ENCODE measurements around the gene CALHM3. TPM values are rescaled to one million over a fixed set of nuclear protein-coding genes. Genes with fewer than 3 reads are reported as not detected.
A peak's percentile ranks its signal among the peaks of the same experiment; 100 is the strongest.

Gene CALHM3
- total and polyA plus RNA-seq, 2 experiments from 2014 or later: 0.14 to 0.19 TPM

DNA sequence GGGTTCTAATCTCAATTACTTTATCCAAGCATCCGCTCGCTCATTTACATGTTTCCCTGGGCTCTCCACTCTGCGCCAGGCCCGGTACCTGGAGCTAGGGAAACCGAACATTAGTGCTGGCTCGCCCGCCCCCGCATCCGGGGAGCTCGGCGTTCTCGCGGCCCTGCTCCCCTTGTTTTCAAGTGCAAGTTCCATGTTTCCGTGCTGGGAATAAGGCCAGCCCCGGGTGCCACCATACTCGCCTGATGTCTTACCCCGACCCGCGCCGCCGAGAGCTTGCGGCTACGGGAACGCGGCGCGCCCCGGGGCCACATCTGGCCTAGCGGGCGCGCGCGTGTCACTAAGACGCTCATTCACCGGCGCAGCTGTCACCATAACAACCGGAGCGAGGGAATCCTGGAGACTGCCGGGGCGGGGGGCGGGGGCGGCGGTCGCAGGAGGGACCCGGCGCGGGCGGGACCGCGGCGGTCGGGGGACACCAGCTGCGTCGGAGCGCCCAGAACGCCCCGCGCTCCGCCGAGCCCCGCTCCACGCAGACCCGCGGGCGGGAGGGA lies 14.4 kb upstream of the CALHM3 start, which contains the start of gene NEURL1:
Gene NEURL1 (plus strand): TSS at position 344 of the 554 bp plus-strand sequence. CDS start 683 bp downstream, outside the sequence.
- peaks cover 58% of the 10 kb centered on the region for H3K27me3 ChIP-seq (ENCODE audit: insufficient read depth)
- no peak within 1 kb of the TSS for H3K27ac ChIP-seq (ENCODE audit: low read depth)
- H3K79me2 ChIP-seq (replicated peaks; ENCODE audit: insufficient read depth): no peaks in the 10 kb centered on the region
- no peaks in the 10 kb centered on the region for H4K20me1 ChIP-seq (replicated peaks; ENCODE audit: insufficient read depth)
- DNase-seq (ENCODE audit: low spot score) (peak; percentile 90), ATAC-seq (peak; percentile 50)
- no peaks in the 10 kb centered on the region for H3K36me3 Mint-ChIP-seq (ENCODE audit: low read depth)
- no peak within 1 kb of the TSS for H3K27ac Mint-ChIP-seq
- peaks cover 5% of the 10 kb centered on the region; the same call in 1 of the 2 replicates for H3F3A ChIP-seq (replicated peaks; ENCODE audit: low read depth)
- peak within 1 kb of the TSS; percentile 79 for H3K4me3 ChIP-seq
- H3K4me1 ChIP-seq (ENCODE audit: insufficient read depth): no peaks in the 10 kb centered on the region; the same call in 1 of the 2 replicates
- no peaks in the 10 kb centered on the region for H3K36me3 ChIP-seq (ENCODE audit: insufficient read depth)
- H3K9me3 Mint-ChIP-seq: no peaks in the 10 kb centered on the region; the same call in 2 of the 3 replicates
- TF ChIP-seq, protein P1, sequence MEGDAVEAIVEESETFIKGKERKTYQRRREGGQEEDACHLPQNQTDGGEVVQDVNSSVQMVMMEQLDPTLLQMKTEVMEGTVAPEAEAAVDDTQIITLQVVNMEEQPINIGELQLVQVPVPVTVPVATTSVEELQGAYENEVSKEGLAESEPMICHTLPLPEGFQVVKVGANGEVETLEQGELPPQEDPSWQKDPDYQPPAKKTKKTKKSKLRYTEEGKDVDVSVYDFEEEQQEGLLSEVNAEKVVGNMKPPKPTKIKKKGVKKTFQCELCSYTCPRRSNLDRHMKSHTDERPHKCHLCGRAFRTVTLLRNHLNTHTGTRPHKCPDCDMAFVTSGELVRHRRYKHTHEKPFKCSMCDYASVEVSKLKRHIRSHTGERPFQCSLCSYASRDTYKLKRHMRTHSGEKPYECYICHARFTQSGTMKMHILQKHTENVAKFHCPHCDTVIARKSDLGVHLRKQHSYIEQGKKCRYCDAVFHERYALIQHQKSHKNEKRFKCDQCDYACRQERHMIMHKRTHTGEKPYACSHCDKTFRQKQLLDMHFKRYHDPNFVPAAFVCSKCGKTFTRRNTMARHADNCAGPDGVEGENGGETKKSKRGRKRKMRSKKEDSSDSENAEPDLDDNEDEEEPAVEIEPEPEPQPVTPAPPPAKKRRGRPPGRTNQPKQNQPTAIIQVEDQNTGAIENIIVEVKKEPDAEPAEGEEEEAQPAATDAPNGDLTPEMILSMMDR (conservative IDR thresholded peaks at IDR 0.05; ENCODE audit: low read depth in 2 of 2): no peak
- TF ChIP-seq STAT1 (IDR thresholded peaks at IDR 0.05; ENCODE audit: unreplicated experiment) (no peak), EZH2phosphoT487 (IDR thresholded peaks at IDR 0.05; ENCODE audit: unreplicated experiment) (no peak), ZNF114 (CRISPR knock-in tag; IDR thresholded peaks at IDR 0.05) (no peak), JUNB (IDR thresholded peaks at IDR 0.05; ENCODE audit: unreplicated experiment) (no peak), EZH2 (IDR thresholded peaks at IDR 0.05; ENCODE audit: low read depth, unreplicated experiment) (no peak), POLR2AphosphoS5 (IDR thresholded peaks at IDR 0.05; ENCODE audit: low read depth) (no peak), REST (IDR thresholded peaks at IDR 0.05; ENCODE audit: unreplicated experiment) (no peak)
- TF ChIP-seq, protein P2, sequence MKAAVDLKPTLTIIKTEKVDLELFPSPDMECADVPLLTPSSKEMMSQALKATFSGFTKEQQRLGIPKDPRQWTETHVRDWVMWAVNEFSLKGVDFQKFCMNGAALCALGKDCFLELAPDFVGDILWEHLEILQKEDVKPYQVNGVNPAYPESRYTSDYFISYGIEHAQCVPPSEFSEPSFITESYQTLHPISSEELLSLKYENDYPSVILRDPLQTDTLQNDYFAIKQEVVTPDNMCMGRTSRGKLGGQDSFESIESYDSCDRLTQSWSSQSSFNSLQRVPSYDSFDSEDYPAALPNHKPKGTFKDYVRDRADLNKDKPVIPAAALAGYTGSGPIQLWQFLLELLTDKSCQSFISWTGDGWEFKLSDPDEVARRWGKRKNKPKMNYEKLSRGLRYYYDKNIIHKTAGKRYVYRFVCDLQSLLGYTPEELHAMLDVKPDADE (IDR thresholded peaks at IDR 0.05): no peak
- TF ChIP-seq, protein P3, sequence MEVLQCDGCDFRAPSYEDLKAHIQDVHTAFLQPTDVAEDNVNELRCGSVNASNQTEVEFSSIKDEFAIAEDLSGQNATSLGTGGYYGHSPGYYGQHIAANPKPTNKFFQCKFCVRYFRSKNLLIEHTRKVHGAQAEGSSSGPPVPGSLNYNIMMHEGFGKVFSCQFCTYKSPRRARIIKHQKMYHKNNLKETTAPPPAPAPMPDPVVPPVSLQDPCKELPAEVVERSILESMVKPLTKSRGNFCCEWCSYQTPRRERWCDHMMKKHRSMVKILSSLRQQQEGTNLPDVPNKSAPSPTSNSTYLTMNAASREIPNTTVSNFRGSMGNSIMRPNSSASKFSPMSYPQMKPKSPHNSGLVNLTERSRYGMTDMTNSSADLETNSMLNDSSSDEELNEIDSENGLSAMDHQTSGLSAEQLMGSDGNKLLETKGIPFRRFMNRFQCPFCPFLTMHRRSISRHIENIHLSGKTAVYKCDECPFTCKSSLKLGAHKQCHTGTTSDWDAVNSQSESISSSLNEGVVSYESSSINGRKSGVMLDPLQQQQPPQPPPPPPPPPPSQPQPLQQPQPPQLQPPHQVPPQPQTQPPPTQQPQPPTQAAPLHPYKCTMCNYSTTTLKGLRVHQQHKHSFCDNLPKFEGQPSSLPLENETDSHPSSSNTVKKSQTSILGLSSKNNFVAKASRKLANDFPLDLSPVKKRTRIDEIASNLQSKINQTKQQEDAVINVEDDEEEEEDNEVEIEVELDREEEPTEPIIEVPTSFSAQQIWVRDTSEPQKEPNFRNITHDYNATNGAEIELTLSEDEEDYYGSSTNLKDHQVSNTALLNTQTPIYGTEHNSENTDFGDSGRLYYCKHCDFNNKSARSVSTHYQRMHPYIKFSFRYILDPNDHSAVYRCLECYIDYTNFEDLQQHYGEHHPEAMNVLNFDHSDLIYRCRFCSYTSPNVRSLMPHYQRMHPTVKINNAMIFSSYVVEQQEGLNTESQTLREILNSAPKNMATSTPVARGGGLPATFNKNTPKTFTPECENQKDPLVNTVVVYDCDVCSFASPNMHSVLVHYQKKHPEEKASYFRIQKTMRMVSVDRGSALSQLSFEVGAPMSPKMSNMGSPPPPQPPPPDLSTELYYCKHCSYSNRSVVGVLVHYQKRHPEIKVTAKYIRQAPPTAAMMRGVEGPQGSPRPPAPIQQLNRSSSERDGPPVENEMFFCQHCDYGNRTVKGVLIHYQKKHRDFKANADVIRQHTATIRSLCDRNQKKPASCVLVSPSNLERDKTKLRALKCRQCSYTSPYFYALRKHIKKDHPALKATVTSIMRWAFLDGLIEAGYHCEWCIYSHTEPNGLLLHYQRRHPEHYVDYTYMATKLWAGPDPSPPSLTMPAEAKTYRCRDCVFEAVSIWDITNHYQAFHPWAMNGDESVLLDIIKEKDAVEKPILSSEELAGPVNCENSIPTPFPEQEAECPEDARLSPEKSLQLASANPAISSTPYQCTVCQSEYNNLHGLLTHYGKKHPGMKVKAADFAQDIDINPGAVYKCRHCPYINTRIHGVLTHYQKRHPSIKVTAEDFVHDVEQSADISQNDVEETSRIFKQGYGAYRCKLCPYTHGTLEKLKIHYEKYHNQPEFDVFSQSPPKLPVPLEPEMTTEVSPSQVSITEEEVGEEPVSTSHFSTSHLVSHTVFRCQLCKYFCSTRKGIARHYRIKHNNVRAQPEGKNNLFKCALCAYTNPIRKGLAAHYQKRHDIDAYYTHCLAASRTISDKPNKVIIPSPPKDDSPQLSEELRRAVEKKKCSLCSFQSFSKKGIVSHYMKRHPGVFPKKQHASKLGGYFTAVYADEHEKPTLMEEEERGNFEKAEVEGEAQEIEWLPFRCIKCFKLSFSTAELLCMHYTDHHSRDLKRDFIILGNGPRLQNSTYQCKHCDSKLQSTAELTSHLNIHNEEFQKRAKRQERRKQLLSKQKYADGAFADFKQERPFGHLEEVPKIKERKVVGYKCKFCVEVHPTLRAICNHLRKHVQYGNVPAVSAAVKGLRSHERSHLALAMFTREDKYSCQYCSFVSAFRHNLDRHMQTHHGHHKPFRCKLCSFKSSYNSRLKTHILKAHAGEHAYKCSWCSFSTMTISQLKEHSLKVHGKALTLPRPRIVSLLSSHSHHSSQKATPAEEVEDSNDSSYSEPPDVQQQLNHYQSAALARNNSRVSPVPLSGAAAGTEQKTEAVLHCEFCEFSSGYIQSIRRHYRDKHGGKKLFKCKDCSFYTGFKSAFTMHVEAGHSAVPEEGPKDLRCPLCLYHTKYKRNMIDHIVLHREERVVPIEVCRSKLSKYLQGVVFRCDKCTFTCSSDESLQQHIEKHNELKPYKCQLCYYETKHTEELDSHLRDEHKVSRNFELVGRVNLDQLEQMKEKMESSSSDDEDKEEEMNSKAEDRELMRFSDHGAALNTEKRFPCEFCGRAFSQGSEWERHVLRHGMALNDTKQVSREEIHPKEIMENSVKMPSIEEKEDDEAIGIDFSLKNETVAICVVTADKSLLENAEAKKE (CRISPR knock-in tag; IDR thresholded peaks at IDR 0.05): no peak
- H3K4me3 Mint-ChIP-seq: peak within 1 kb of the TSS; percentile 80
- H3K4me1 Mint-ChIP-seq: peaks cover 18% of the 10 kb centered on the region; the same call in 2 of the 3 replicates
- H3K27me3 Mint-ChIP-seq (ENCODE audit: insufficient read depth, low read depth, poor library complexity): peaks cover 28% of the 10 kb centered on the region
- H3K9me2 ChIP-seq (ENCODE audit: insufficient read depth): no peaks in the 10 kb centered on the region
- peak within 1 kb of the TSS; percentile 90 for H3K4me2 ChIP-seq
- peak within 1 kb of the TSS; percentile 94 for H2AFZ ChIP-seq

Data from GM23338 (cell line).